Measurements from ENCODE around the gene METAP1D. TPM values are rescaled to one million over a fixed set of nuclear protein-coding genes. Genes with fewer than 3 reads are reported as not detected.

The METAP1D gene
- total RNA-seq, 5 donors from 2014 or later (not counting 1 experiment from before 2014, with no cell fraction given): 7.6 to 11.4 (median 10.1) TPM

- Histone ChIP-seq H3K4me3 (ENCODE audit: control insufficient read depth in 1 of 2, extremely low read depth in 1 of 2, low read length in 1 of 2) (peak overlapping the region in 1 of 2 donors; percentile 55), H3K9me3 (no peaks in the 10 kb centered on the region), H3K4me1 (ENCODE audit: control insufficient read depth in 1 of 2, extremely low read depth in 1 of 2, insufficient read depth in 2 of 2, low read length in 2 of 2) (peaks cover 12 to 77% of the 10 kb centered on the region in 2 experiments), H3K27ac (ENCODE audit: low read length) (no peak overlapping the region), H3K27me3 (replicated peaks in 1 of 2; ENCODE audit: control insufficient read depth in 2 of 2, extremely low read depth in 1 of 2, insufficient read depth in 2 of 2, low read length in 1 of 2) (peaks cover 25 to 96% of the 10 kb centered on the region in 2 experiments), H3K36me3 (ENCODE audit: control insufficient read depth in 2 of 2, extremely low read depth in 1 of 2, insufficient read depth in 1 of 2, low read length in 1 of 2) (no peaks in the 10 kb centered on the region)
- POLR2A ChIA-PET: no interaction called here
- DNase-seq (peak in 31 of 35 experiments; percentile 25 to 79 (median 57)), ATAC-seq (replicated peaks in 1 of 4) (peak; percentile 64 to 78 (median 68))
- Mint-ChIP-seq H3K4me3 (peak overlapping the region in 2 of 3 donors; percentile 49 to 70), H3K9me3 (no peaks in the 10 kb centered on the region), H3K36me3 (no peaks in the 10 kb centered on the region), H3K4me1 (peaks cover 53 to 61% (median 58%) of the 10 kb centered on the region in 3 donors), H3K27me3 (peaks cover 82 to 93% of the 10 kb centered on the region in 2 donors), H3K27ac (peak overlapping the region; percentile 22 to 85)
- CTCF ChIA-PET: no interaction called here
- 5% methylated on average over 34 of the region's 54 CpGs for WGBS (ENCODE audit: insufficient coverage)
Observed at GRCh38 chr2:172086241-172087206, 86.8 kb downstream of the METAP1D start.

DNA sequence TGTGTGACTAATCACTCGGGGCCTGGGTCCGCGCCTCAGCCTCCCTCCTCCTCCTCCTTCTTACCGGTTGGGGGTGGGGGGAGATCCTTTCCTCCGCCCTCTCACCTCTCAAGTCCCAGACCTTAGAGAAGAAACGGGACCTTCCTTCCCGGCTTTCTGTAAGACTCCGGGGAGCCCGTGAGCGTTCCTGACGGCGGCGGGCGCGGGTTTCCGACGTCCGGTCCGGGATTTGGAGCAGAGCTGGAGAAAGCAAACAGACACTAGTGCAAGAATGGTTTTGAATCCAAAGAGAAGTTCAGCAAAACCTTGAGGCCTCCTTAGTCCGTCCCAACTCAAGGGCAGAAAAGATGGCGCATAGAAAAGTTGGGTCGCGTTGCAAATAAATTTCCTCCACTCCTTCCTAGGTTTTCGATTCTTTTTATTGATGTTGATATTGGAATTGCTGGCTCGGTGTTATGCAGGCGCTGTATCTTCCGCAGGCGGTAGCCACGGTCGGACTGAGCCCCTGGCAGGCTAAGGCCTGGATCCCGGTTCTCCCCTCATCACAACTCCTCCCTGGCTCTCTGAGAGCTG is 87.5 kb downstream of the METAP1D start:
- H3K4me1 ChIP-seq (ENCODE audit: control insufficient read depth in 1 of 2, extremely low read depth in 1 of 2, insufficient read depth in 2 of 2, low read length in 2 of 2): peaks cover 12 to 74% of the 10 kb centered on the region in 2 experiments
- no peaks in the 10 kb centered on the region for H3K36me3 ChIP-seq (ENCODE audit: control insufficient read depth in 2 of 2, extremely low read depth in 1 of 2, insufficient read depth in 1 of 2, low read length in 1 of 2)
- CTCF ChIA-PET: interaction anchor here (0.5 to 0.6 kb wide), 2 partner anchors 14 to 19 kb away, joined by 3 read pairs; no protein-coding TSS in a partner anchor
- peak overlapping the region; percentile 39 to 85 for H3K27ac Mint-ChIP-seq
- 21% methylated on average over 14 of the region's 31 CpGs for WGBS (ENCODE audit: insufficient coverage)
- H3K9me3 ChIP-seq: no peaks in the 10 kb centered on the region
- no peaks in the 10 kb centered on the region for H3K9me3 Mint-ChIP-seq
- no peak for ATAC-seq (replicated peaks in 1 of 4)
- peaks cover 26 to 96% of the 10 kb centered on the region in 2 experiments for H3K27me3 ChIP-seq (replicated peaks in 1 of 2; ENCODE audit: control insufficient read depth in 2 of 2, extremely low read depth in 1 of 2, insufficient read depth in 2 of 2, low read length in 1 of 2)
- H3K4me3 Mint-ChIP-seq: peak overlapping the region in 1 of 3 donors; percentile 70
- H3K36me3 Mint-ChIP-seq: no peaks in the 10 kb centered on the region
- no peak overlapping the region for H3K27ac ChIP-seq (ENCODE audit: low read length)
- peaks cover 53 to 60% (median 58%) of the 10 kb centered on the region in 3 donors for H3K4me1 Mint-ChIP-seq
- peak in 1 of 35 experiments; percentile 30 for DNase-seq
- peaks cover 86 to 93% of the 10 kb centered on the region in 2 donors for H3K27me3 Mint-ChIP-seq
- peak overlapping the region in 1 of 2 donors; percentile 55 for H3K4me3 ChIP-seq (ENCODE audit: control insufficient read depth in 1 of 2, extremely low read depth in 1 of 2, low read length in 1 of 2)
- POLR2A ChIA-PET: no interaction called here

DNA sequence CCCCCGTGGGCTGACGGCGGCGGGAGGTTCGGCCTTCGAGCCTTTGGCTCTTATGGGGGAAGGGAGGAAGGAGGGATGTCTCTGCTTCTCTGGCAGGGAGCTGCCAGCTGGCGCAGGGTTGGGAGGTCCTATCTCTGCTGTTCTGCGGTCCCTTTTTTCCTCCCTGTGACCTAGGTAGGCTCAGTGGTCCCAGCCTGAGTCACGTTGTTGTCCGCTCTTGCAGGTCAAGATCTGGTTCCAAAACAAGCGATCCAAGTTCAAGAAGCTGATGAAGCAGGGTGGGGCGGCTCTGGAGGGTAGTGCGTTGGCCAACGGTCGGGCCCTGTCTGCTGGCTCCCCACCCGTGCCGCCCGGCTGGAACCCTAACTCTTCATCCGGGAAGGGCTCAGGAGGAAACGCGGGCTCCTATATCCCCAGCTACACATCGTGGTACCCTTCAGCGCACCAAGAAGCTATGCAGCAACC is 88.1 kb downstream of the METAP1D start:
- no peaks in the 10 kb centered on the region for H3K9me3 ChIP-seq
- peaks cover 12 to 70% of the 10 kb centered on the region in 2 experiments for H3K4me1 ChIP-seq (ENCODE audit: control insufficient read depth in 1 of 2, extremely low read depth in 1 of 2, insufficient read depth in 2 of 2, low read length in 2 of 2)
- DNase-seq: peak in 2 of 35 experiments; percentile 14 to 31

DNA sequence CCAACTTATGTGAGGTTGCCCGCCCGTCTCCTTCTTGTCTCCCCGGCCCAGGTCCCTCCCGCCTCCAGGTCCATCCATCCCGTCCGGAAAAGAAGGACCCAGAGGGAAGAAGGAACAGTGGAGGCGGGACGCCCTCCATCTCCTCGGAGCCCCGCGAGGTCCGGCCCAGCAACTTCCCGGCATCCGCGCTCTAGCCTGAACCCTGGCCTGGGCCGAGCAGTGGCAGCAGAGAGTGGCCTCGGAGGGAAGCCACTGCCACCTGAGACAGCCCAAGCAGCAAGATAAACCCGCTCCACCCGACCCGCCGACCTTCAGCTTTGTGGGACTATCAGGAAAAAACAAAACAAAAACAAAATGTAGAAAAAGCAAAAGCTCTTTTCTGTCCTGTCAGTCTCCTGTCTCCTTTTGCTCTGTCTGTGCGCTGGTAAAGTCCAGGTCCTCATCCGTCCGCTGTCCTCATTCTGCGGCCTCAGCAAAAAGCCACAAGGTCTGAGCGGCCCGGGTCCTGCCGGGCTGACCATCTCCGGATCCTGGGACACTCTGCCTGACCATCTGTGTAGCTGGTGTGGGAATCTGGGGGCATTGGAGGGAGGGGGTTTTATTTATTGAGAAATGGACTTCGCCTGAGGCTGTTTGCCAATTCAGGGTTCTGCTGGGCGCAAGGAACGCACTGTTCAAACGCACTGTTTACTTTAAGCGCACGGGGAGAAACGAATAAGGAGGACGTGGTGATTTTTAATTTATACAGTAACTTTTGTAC is 88.7 kb downstream of the METAP1D start:
- no peaks in the 10 kb centered on the region for H3K9me3 Mint-ChIP-seq
- no peak overlapping the region for H3K4me3 ChIP-seq (ENCODE audit: control insufficient read depth in 1 of 2, extremely low read depth in 1 of 2, low read length in 1 of 2)
- peaks cover 22 to 94% of the 10 kb centered on the region in 2 experiments for H3K27me3 ChIP-seq (replicated peaks in 1 of 2; ENCODE audit: control insufficient read depth in 2 of 2, extremely low read depth in 1 of 2, insufficient read depth in 2 of 2, low read length in 1 of 2)
- ChIA-PET POLR2A (interaction anchor here (0.5 to 0.6 kb wide), 2 partner anchors 730 to 875 kb away, joined by 3 to 5 read pairs; no protein-coding TSS in a partner anchor), CTCF (interaction anchor here in 1 of 2 donors (0.5 to 0.6 kb wide), 2 partner anchors 20 to 310 kb away, joined by 3 to 4 read pairs; no protein-coding TSS in a partner anchor)
- H3K4me1 ChIP-seq (ENCODE audit: control insufficient read depth in 1 of 2, extremely low read depth in 1 of 2, insufficient read depth in 2 of 2, low read length in 2 of 2): peaks cover 12 to 69% of the 10 kb centered on the region in 2 experiments
- H3K36me3 Mint-ChIP-seq: no peaks in the 10 kb centered on the region
- WGBS (ENCODE audit: insufficient coverage): 15% methylated on average over 28 of the region's 37 CpGs
- H3K4me3 Mint-ChIP-seq: peak overlapping the region in 2 of 3 donors; percentile 13 to 70
- H3K9me3 ChIP-seq: no peaks in the 10 kb centered on the region
- no peak overlapping the region for H3K27ac ChIP-seq (ENCODE audit: low read length)
- H3K36me3 ChIP-seq (ENCODE audit: control insufficient read depth in 2 of 2, extremely low read depth in 1 of 2, insufficient read depth in 1 of 2, low read length in 1 of 2): no peaks in the 10 kb centered on the region
- no peak for ATAC-seq (replicated peaks in 1 of 4)
- H3K27me3 Mint-ChIP-seq: peaks cover 88 to 94% of the 10 kb centered on the region in 2 donors
- H3K4me1 Mint-ChIP-seq: peaks cover 52 to 62% (median 55%) of the 10 kb centered on the region in 3 donors
- peak overlapping the region; percentile 44 to 85 for H3K27ac Mint-ChIP-seq
- peak in 2 of 35 experiments; percentile 8 to 25 for DNase-seq

More for the DNA sequence above, 88.1 kb downstream of the METAP1D start:
- peaks cover 87 to 93% of the 10 kb centered on the region in 2 donors for H3K27me3 Mint-ChIP-seq
- Histone ChIP-seq H3K4me3 (ENCODE audit: control insufficient read depth in 1 of 2, extremely low read depth in 1 of 2, low read length in 1 of 2) (no peak overlapping the region), H3K36me3 (ENCODE audit: control insufficient read depth in 2 of 2, extremely low read depth in 1 of 2, insufficient read depth in 1 of 2, low read length in 1 of 2) (no peaks in the 10 kb centered on the region), H3K27ac (ENCODE audit: low read length) (no peak overlapping the region), H3K27me3 (replicated peaks in 1 of 2; ENCODE audit: control insufficient read depth in 2 of 2, extremely low read depth in 1 of 2, insufficient read depth in 2 of 2, low read length in 1 of 2) (peaks cover 24 to 94% of the 10 kb centered on the region in 2 experiments)
- H3K27ac Mint-ChIP-seq: peak overlapping the region; percentile 44 to 85
- WGBS (ENCODE audit: insufficient coverage): 9% methylated on average over 17 of the region's 23 CpGs
- CTCF ChIA-PET: interaction anchor here (0.5 to 0.6 kb wide), 2 partner anchors 14 to 19 kb away, joined by 3 read pairs; no protein-coding TSS in a partner anchor
- H3K4me3 Mint-ChIP-seq: peak overlapping the region in 1 of 3 donors; percentile 70
- ATAC-seq (replicated peaks in 1 of 4): no peak
- H3K9me3 Mint-ChIP-seq: no peaks in the 10 kb centered on the region
- no peaks in the 10 kb centered on the region for H3K36me3 Mint-ChIP-seq
- POLR2A ChIA-PET: interaction anchor here (0.5 to 0.6 kb wide), 2 partner anchors 730 to 874 kb away, joined by 3 to 5 read pairs; no protein-coding TSS in a partner anchor
- peaks cover 53 to 62% (median 56%) of the 10 kb centered on the region in 3 donors for H3K4me1 Mint-ChIP-seq

- H3K27me3 ChIP-seq (replicated peaks in 1 of 2; ENCODE audit: control insufficient read depth in 2 of 2, extremely low read depth in 1 of 2, insufficient read depth in 2 of 2, low read length in 1 of 2): peaks cover 21 to 93% of the 10 kb centered on the region in 2 experiments
- peaks cover 12 to 65% of the 10 kb centered on the region in 2 experiments for H3K4me1 ChIP-seq (ENCODE audit: control insufficient read depth in 1 of 2, extremely low read depth in 1 of 2, insufficient read depth in 2 of 2, low read length in 2 of 2)
- H3K9me3 ChIP-seq: no peaks in the 10 kb centered on the region
- ChIA-PET CTCF (interaction anchor here in 1 of 2 donors (0.5 kb wide), 1 partner anchor 311 kb away, joined by 4 read pairs; no protein-coding TSS in a partner anchor), POLR2A (interaction anchor here in 1 of 2 donors (0.7 kb wide), 1 partner anchor 396 kb away, joined by 3 read pairs; no protein-coding TSS in a partner anchor)
- Mint-ChIP-seq H3K4me1 (peaks cover 49 to 61% (median 53%) of the 10 kb centered on the region in 3 donors), H3K27ac (no peak overlapping the region), H3K27me3 (peaks cover 86 to 94% of the 10 kb centered on the region in 2 donors), H3K36me3 (no peaks in the 10 kb centered on the region), H3K9me3 (no peaks in the 10 kb centered on the region), H3K4me3 (no peak overlapping the region)
- no peak overlapping the region for H3K27ac ChIP-seq (ENCODE audit: low read length)
- ATAC-seq (replicated peaks in 1 of 4) (no peak), DNase-seq (peak in 1 of 35 experiments; percentile 18)
- H3K36me3 ChIP-seq (ENCODE audit: control insufficient read depth in 2 of 2, extremely low read depth in 1 of 2, insufficient read depth in 1 of 2, low read length in 1 of 2): no peaks in the 10 kb centered on the region
- H3K4me3 ChIP-seq (ENCODE audit: control insufficient read depth in 1 of 2, extremely low read depth in 1 of 2, low read length in 1 of 2): no peak overlapping the region
- 0% methylated on average over 1 of the region's 10 CpGs for WGBS (ENCODE audit: insufficient coverage)
Observed at GRCh38 chr2:172089005-172089504, 89.3 kb downstream of the METAP1D start.

All from T-cell (primary cell).